Psoas muscle (tissue), 8 donors: ENCODE results near the gene AURKA. TPM values are rescaled to one million over a fixed set of nuclear protein-coding genes. Genes with fewer than 3 reads are reported as not detected.

Source experiments
- ATAC-seq, 4 donors: fragments of 200-7000 bp; cut with Tn5 transposase; one replicate each; pipeline ENCODE4 v1.9.1; 2020; ENCODE audit warnings: moderate library complexity in 3 of 4, mild to moderate bottlenecking in 2 of 4
- DNase-seq, 2 donors: peaks; one replicate each; pipeline ENCODE4 v3.0.0-alpha.2; 2020
- H3K27ac ChIP-seq: fragments of 200-600 bp; one replicate; pipeline ENCODE4 v1.8.0; 2022
- H3K27me3 ChIP-seq, 3 donors: fragments of 200-600 bp in 1 of 3; one replicate each; pipeline versions ENCODE4 v1.6.1 to v1.8.0; 2013 to 2022; ENCODE audit warnings: low read length in 2 of 3, mild to moderate bottlenecking in 2 of 3, moderate library complexity in 1 of 3; ENCODE audit not compliant: insufficient read depth in 3 of 3
- H3K36me3 ChIP-seq, 2 donors: fragments of 200-600 bp in 1 of 2; one replicate each; pipeline versions ENCODE4 v1.6.1 to v1.8.0; 2013 to 2022; ENCODE audit warnings: low read depth in 1 of 2, mild to moderate bottlenecking in 1 of 2, moderate library complexity in 1 of 2; ENCODE audit not compliant: insufficient read depth in 1 of 2
- H3K4me1 ChIP-seq: fragments of 200-600 bp; one replicate; pipeline ENCODE4 v1.8.0; 2022
- H3K4me3 ChIP-seq: fragments of 200-600 bp; one replicate; pipeline ENCODE4 v1.8.0; 2022; ENCODE audit warnings: mild to moderate bottlenecking
- H3K9me3 ChIP-seq: fragments of 200-600 bp; one replicate; pipeline ENCODE4 v1.8.0; 2022
- WGBS, 3 donors: extraction: QIAGEN DNeasy Blood & Tissue Kit; methylation state at CpG; one replicate each; pipeline versions ENCODE4 v1.1.6 to v1.1.7; 2013; 5-methylcytosine and 5-hydroxymethylcytosine counted together
- intact Hi-C, 2 donors: fragments of 100-400 bp; cut with DNase I; formaldehyde crosslinking; loops; one replicate each; pipeline versions ENCODE4 v1.11.0 to v1.14.2; 2022
- polyA plus RNA-seq, 3 donors: library from polyadenylated mRNA; stranded (reverse); fragments of 200-250 nt; gene quantifications; one replicate each; pipeline ENCODE4 v1.2.3, GENCODE V29; 2013
- total RNA-seq, 4 donors: library from RNA; stranded (reverse); fragmentation: NEBNext Ultra II Directional in 2 of 4; extraction: Animal tissue kit (Norgen Biotek cat#: 25700) in 2 of 4; gene quantifications; one replicate each; pipeline versions ENCODE4 v1.2.1 to v1.2.4, GENCODE V29; 2021 to 2023
- TF ChIP-seq, protein P1 (sequence below): fragments of 200-600 bp; IDR thresholded peaks from one replicate; pipeline ENCODE4 v1.8.0; 2022; ENCODE audit warnings: antibody characterized with exemption
- donor health status: healthy with polysubstance abuse.
- donor health status: DM: no; HTN: no; CAD: no; lungs with moderate emphysema.
- donor health status: Bipolar disorder and iron deficiency.
- donor health status: healthy.
- donor health status: DM: yes; HTN: yes; CAD: no.
- donor health status: DM: no; HTN: no; CAD: no.
- donor health status: DM: no; HTN: no; CAD: no.
- donor health status: DM: yes; HTN: yes; CAD: no.

Gene AURKA
- total and polyA plus RNA-seq, 7 donors = 2.9 to 20.3 (median 7.5) TPM

DNA sequence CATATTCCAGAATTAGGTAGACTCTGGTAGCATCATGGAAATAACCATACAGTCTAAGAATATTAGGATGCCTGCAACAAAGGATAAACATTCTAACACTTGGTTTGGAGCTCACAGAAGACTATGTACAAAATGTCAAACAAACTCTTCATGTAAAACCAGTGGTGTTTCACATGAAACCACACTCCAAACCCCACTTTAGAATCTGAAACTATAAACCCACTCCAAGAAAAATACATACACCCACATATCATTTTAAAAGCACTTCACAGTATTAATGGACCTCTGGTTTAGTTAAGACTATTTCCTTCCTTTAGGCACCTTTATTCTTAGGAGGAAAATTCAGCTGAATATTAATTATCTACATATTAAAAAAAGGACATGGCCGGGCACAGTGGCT lies 10.5 kb downstream of the AURKA start:
- TF ChIP-seq, protein P1, sequence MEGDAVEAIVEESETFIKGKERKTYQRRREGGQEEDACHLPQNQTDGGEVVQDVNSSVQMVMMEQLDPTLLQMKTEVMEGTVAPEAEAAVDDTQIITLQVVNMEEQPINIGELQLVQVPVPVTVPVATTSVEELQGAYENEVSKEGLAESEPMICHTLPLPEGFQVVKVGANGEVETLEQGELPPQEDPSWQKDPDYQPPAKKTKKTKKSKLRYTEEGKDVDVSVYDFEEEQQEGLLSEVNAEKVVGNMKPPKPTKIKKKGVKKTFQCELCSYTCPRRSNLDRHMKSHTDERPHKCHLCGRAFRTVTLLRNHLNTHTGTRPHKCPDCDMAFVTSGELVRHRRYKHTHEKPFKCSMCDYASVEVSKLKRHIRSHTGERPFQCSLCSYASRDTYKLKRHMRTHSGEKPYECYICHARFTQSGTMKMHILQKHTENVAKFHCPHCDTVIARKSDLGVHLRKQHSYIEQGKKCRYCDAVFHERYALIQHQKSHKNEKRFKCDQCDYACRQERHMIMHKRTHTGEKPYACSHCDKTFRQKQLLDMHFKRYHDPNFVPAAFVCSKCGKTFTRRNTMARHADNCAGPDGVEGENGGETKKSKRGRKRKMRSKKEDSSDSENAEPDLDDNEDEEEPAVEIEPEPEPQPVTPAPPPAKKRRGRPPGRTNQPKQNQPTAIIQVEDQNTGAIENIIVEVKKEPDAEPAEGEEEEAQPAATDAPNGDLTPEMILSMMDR = no peak
- H3K27ac ChIP-seq = no peak overlapping the region
- 80 to 93% (median 89%) methylated on average over 1 of the region's 1 CpG for WGBS, 3 donors
- no peaks in the 10 kb centered on the region for H3K4me1 ChIP-seq
- DNase-seq = no peak
- no peak for ATAC-seq
- H3K27me3 ChIP-seq = no peaks in the 10 kb centered on the region
- H3K4me3 ChIP-seq = no peak overlapping the region
- no peaks in the 10 kb centered on the region for H3K9me3 ChIP-seq
- intact Hi-C loops = no loop called here
- H3K36me3 ChIP-seq = peaks cover 0 to 22% of the 10 kb centered on the region in 2 donors

DNA sequence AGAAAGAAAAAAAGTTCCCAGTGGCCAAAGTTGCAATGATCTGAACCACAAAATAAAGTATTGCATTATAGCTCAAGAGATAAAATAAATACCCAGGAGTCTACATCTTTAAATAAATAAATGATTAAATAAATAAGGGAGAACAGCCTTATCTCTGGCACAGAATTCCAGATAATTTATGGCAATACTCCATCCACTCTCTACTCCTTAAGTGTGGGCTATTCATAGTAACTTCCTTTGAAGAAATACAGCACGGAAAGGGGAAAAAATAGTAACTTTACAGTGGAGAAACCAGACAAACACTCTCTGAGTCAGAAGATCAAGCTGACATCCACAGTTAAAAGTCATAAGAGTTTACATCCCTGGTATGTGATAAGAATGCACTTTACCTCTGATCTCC lies 11.6 kb downstream of the AURKA start:
- ATAC-seq (no peak), DNase-seq (no peak)
- Histone ChIP-seq H3K27ac (no peak overlapping the region), H3K27me3 (no peaks in the 10 kb centered on the region), H3K4me3 (no peak overlapping the region), H3K4me1 (no peaks in the 10 kb centered on the region), H3K36me3 (peaks cover 0 to 17% of the 10 kb centered on the region in 2 donors), H3K9me3 (no peaks in the 10 kb centered on the region)
- WGBS, 3 donors = 41 to 63% (median 63%) methylated on average over 1 of the region's 1 CpG
- TF ChIP-seq, protein P1 = no peak
- intact Hi-C loops = no loop called here

- Histone ChIP-seq H3K36me3 (peaks cover 0 to under 1% of the 10 kb centered on the region in 2 donors), H3K27me3 (no peaks in the 10 kb centered on the region), H3K27ac (no peak overlapping the region), H3K4me3 (no peak overlapping the region), H3K4me1 (no peaks in the 10 kb centered on the region), H3K9me3 (no peaks in the 10 kb centered on the region)
- intact Hi-C loops = no loop called here
- TF ChIP-seq, protein P1 = no peak
- 93 to 97% (median 95%) methylated on average over 3 of the region's 3 CpGs for WGBS, 3 donors
- ATAC-seq (no peak), DNase-seq (no peak)
These were observed 13.6 kb downstream of the AURKA start for GRCh38 chr20:56378386-56378785.

GRCh38 chr20:56376331-56376730 lies 15.7 kb downstream of the AURKA start:
- intact Hi-C loops = no loop called here
- DNase-seq (no peak), ATAC-seq (no peak)
- Histone ChIP-seq H3K4me3 (no peak overlapping the region), H3K27me3 (no peaks in the 10 kb centered on the region), H3K36me3 (no peaks in the 10 kb centered on the region), H3K4me1 (no peaks in the 10 kb centered on the region), H3K9me3 (no peaks in the 10 kb centered on the region), H3K27ac (no peak overlapping the region)
- 90 to 94% (median 91%) methylated on average over 2 of the region's 2 CpGs for WGBS, 3 donors
- TF ChIP-seq, protein P1 = no peak

- DNase-seq = no peak
- Histone ChIP-seq H3K36me3 (peaks cover 2 to 15% of the 10 kb centered on the region in 2 donors), H3K9me3 (no peaks in the 10 kb centered on the region), H3K4me3 (no peak overlapping the region), H3K4me1 (no peaks in the 10 kb centered on the region), H3K27me3 (no peaks in the 10 kb centered on the region), H3K27ac (no peak overlapping the region)
- intact Hi-C loops = no loop called here
- peak in 2 of 4 donors; percentile 19 to 30 for ATAC-seq
- 80 to 92% (median 83%) methylated on average over 1 of the region's 1 CpG for WGBS, 3 donors
- TF ChIP-seq, protein P1 = no peak
These were observed 18.1 kb downstream of the AURKA start for GRCh38 chr20:56373942-56374341.
